ENCODE measurements around the gene TMPRSS7. TPM values are rescaled to one million over a fixed set of nuclear protein-coding genes. Genes with fewer than 3 reads are reported as not detected.

The TMPRSS7 gene
- total and polyA plus RNA-seq, 2 of the 8 experiments (the other 6 are each of a cell fraction or from before 2014, with no cell fraction given), result not detected

GRCh38 chr3:112111785-112112402, 77.4 kb downstream of the TMPRSS7 start:
- no peaks in the 10 kb centered on the region for H3K27me3 ChIP-seq (replicated peaks in 1 of 4; ENCODE audit: control insufficient read depth in 3 of 4, extremely low read depth in 1 of 4, insufficient read depth in 3 of 4, low read length in 3 of 4)
- no peaks in the 10 kb centered on the region for H3K79me1 ChIP-seq (ENCODE audit: low read depth, low read length)
- no peak overlapping the region for H3K18ac ChIP-seq (ENCODE audit: extremely low read depth, low read length)
- H2BK20ac ChIP-seq (ENCODE audit: low read length), result no peak overlapping the region
- H3K27ac ChIP-seq (ENCODE audit: low read depth, low read length), result no peak overlapping the region
- CTCF ChIA-PET (ENCODE audit: partially characterized antibody), result interaction anchor here (0.6 to 3.9 kb wide), 60 partner anchors 9 to 1152 kb away, joined by 3 to 31 read pairs (median 4); partner anchors contain the start of genes C3orf52, CD200, GTPBP8 and SLC9C1
- no peak overlapping the region for H3K4me2 ChIP-seq (ENCODE audit: insufficient read depth in 1 of 2, low read depth in 2 of 2, low read length in 2 of 2)
- H4K20me1 ChIP-seq (replicated peaks in 1 of 2; ENCODE audit: control insufficient read depth in 1 of 2, insufficient read depth in 2 of 2, low read length in 2 of 2), result no peaks in the 10 kb centered on the region
- TF ChIP-seq RAD21 (IDR thresholded peaks at IDR 0.05 in 1 of 2, conservative IDR thresholded peaks at IDR 0.05 in 1 of 2; ENCODE audit: low read depth in 2 of 2, low read length in 2 of 2) (peak; percentile 96 to 99), ZNF274 (IDR thresholded peaks at IDR 0.05; ENCODE audit: borderline replicate concordance, extremely low read depth, low read length) (no peak), CTCF (IDR thresholded peaks at IDR 0.05; ENCODE audit: control extremely low read depth in 1 of 3, insufficient read depth in 1 of 3, low read depth in 1 of 3, low read length in 3 of 3) (peak; percentile 65 to 94 (median 86))
- H2BK12ac ChIP-seq (ENCODE audit: low read depth, low read length), result no peak overlapping the region
- H3K9me3 ChIP-seq (ENCODE audit: insufficient read depth in 2 of 2, low read depth in 1 of 2, low read length in 1 of 2), result no peaks in the 10 kb centered on the region
- no peak overlapping the region for H4K5ac ChIP-seq (ENCODE audit: insufficient read length, low read depth, low read length)
- no peak overlapping the region for H3K4ac ChIP-seq (replicated peaks; ENCODE audit: insufficient read length, low read depth, low read length)
- no peak overlapping the region for H2BK120ac ChIP-seq (replicated peaks; ENCODE audit: low read depth, low read length)
- H3K14ac ChIP-seq (ENCODE audit: insufficient read length), result no peak overlapping the region
- H3K4me1 ChIP-seq (replicated peaks in 1 of 4; ENCODE audit: control insufficient read depth in 3 of 4, insufficient read depth in 4 of 4, low read length in 3 of 4), result peaks cover 0 to 5% (median 0%) of the 10 kb centered on the region in 4 experiments; a peak in 1 of 7 replicates
- no peak overlapping the region for H3K9ac ChIP-seq (replicated peaks in 1 of 4; ENCODE audit: extremely low read depth in 1 of 4, low read depth in 3 of 4, low read length in 3 of 4)
- peak; percentile 93 for FAIRE-seq
- H3K79me2 ChIP-seq (ENCODE audit: control insufficient read depth in 1 of 2, insufficient read depth in 2 of 2, low read length in 2 of 2), result no peaks in the 10 kb centered on the region
- POLR2A ChIA-PET (ENCODE audit: partially characterized antibody), result interaction anchor here (1.2 kb wide), 1 partner anchor 25 kb away, joined by 4 read pairs; no protein-coding TSS in a partner anchor
- H4K8ac ChIP-seq (ENCODE audit: extremely low read depth, insufficient read depth, low read length), result no peak overlapping the region
- H3K36me3 ChIP-seq (ENCODE audit: control insufficient read depth in 2 of 4, insufficient read depth in 4 of 4, low read length in 3 of 4), result peaks cover 0 to 6% (median 3%) of the 10 kb centered on the region in 4 experiments; a peak in 6 of 8 replicates
- no peaks in the 10 kb centered on the region for H3K23me2 ChIP-seq (ENCODE audit: low read depth, low read length)
- no peak overlapping the region for H3K23ac ChIP-seq (ENCODE audit: insufficient read length)
- H2AFZ ChIP-seq (ENCODE audit: low read length), result no peak overlapping the region
- no peak overlapping the region for H4K91ac ChIP-seq (replicated peaks; ENCODE audit: insufficient read length, low read length)
- no peak overlapping the region for H2AK5ac ChIP-seq (ENCODE audit: low read depth, low read length)
- H3K56ac ChIP-seq (replicated peaks; ENCODE audit: insufficient read length, low read depth, low read length), result no peak overlapping the region
- H2BK15ac ChIP-seq (ENCODE audit: low read length), result no peak overlapping the region
- DNase-seq (ENCODE audit: low read depth in 1 of 2, low spot score in 2 of 2), result peak in 1 of 2 experiments; percentile 31
- 43% methylated on average over 3 of the region's 3 CpGs; no CpG with 5 or more reads in 1 of the 2 experiments for WGBS, 2 experiments (ENCODE audit: extremely low coverage in 1 of 2, insufficient coverage in 1 of 2, insufficient read length in 1 of 2, insufficient replicate concordance in 2 of 2, low coverage in 1 of 2, low lambda C conversion rate in 2 of 2, missing lambda C conversion rate in 1 of 2)
- no peak overlapping the region for H3K4me3 ChIP-seq (ENCODE audit: extremely low read depth in 1 of 4, insufficient read depth in 2 of 4, low read depth in 3 of 4, low read length in 4 of 4)
- H2BK5ac ChIP-seq (ENCODE audit: low read depth, low read length), result no peak overlapping the region
